HG02798 (cell line): ENCODE data around the gene ATF1.
"Not testable (repeated sequence)": the region's sequence is repeated elsewhere in the genome, so short reads cannot be mapped to it uniquely, and the experiment has no call there.

ENCODE experiments used
- ATAC-seq: cut with Tn5 transposase; IDR thresholded peaks from one replicate; pipeline ENCODE4 v1.9.1; 2021; ENCODE audit warnings: mild to moderate bottlenecking; ENCODE audit not compliant: unreplicated experiment, poor library complexity

The ATF1 gene

DNA sequence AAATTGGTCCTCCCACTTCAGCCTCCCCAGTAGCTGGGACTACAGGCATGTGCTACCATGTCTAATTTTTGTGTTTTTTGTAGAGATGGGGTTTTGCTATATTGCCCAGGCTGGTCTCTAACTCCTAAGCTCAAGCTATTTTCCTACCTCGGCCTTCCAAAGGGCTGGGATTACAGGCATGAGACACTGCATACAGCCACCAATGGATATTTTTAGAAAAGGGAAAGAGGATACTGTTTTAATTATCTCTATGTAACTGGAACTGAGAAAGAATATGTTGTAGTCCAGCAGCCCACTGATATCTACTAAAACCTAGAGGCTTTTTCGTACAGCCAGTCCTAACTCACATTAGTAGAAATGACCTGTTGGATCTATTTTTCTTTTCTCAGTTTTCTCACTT, 85.1 kb downstream of the ATF1 start:
- no peak for ATAC-seq

DNA sequence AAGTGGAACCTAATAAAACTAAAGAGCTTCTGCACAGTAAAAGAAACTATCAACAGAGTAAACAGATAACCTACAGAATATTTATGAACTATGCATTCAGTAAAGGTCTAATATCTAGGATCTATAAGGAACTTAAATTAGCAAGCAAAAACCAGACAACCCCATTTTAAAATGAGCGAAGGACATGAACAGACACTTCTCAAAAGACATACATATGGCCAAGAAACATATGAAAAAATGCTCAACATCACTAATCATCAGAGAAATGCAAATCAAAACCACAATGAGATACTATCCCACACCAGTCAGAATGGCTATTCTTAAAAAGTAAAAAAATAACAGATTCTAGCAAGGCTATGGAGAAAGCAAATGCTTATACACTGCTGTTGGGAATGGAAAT, 91.3 kb downstream of the ATF1 start:
- not testable (repeated sequence) for ATAC-seq

DNA sequence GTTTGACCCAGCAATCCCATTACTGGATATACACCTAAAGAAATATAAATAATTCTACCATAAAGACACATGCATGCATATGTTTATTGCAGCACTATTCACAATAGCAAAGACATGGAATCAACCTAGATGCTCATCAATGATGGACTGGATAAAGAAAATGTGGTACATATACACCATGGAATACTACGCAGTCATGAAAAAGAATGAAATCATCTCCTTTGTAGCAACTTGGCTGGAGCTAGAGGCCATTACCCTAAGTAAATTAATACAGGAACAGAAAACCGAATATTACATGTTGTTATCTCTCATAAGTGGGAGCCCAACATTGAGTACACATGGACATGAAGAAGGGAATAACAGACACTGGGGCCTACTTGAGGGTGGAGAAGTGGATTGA, 91.8 kb downstream of the ATF1 start:
- not testable (repeated sequence) for ATAC-seq

DNA sequence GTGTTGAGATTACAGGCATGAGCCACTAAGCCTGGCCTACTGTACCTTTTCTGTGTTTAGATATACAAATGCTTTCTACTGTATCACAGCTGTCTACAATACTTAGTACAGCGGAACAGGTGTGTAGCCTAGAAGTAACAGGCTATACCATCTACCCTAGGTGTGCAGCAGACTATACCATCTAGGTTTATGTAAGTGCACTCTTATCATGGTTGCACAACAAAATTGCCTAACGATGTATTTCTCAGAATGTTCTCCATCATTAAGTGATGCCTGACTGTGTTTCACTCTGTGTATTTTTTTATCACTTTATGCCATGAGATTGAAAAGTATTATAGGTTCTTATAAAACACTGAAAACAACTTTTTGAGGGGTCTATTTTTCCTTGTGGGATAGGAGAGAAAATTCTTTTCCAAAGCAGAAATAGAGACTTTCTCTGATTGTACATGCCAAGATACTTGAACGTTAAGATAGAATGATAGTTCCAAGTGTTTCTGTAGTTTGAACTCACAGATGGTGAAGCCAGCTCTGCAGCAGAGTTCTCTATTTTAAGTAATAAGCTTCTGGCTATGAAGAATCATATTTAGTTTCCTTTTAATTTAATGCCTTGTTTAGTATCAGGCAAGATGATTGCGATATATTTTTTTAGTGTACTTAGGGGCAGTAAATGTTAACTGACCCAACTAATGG, 95.9 kb downstream of the ATF1 start:
- no peak for ATAC-seq

DNA sequence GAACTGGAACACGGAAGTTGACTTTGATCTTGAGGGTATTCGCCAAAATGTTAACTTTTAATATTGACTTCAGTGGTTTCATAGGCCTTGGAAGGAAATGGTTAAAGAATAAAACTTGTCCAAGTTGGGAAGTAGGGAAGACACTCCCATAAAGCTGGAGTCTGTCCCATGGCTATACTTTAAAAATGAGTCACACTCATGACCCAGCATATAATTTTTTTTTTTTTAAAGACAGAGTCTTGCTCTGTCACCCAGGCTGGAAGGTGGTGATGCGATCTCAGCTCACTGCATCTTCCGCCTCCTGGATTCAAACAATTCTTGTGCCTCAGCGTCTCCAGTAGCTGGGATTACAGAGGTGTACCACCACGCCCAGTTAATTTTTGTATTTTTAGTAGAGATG, 98.4 kb downstream of the ATF1 start:
- ATAC-seq: no peak

DNA sequence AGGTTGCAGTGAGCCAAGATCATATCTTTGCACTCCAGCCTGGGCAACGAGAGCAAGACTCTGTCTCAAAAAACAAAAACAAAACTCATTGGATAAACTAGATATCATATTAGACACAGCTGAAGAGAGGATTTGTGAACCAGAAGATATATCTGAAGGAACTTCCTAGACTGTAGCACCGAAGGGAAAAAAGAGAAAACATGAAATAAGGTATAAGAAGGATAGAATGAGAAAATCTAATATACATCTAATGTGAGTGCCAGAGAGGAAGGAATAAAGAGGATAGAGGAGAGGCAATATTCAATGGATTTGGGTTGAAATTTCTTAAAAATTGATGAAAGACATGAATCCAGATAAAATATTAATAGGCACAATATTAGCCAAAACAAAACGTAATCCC, 101.4 kb downstream of the ATF1 start:
- no peak for ATAC-seq

DNA sequence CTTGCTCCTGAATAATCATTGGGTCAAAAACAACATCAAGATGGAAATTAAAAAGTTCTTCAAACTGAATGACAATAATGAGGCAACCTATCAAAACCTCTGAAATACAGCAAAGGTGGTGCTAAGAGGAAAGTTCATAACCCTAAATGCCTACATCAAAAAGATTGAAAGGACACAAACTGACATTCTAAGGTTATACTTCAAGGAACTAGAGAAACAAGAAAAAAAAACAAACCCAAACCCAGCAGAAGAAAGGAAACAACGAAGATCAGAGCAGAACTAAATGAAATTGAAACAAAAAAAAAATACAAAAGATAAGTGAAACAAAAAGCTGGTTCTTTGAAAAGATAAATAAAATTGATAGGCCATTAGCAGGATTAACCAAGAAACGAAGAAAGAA, 105.0 kb downstream of the ATF1 start:
- not testable (repeated sequence) for ATAC-seq
